Parathyroid adenoma (tissue), 2 donors: Measurements from ENCODE around the gene PNPLA1.
"Not testable (repeated sequence)": the region's sequence is repeated elsewhere in the genome, so short reads cannot be mapped to it uniquely, and the experiment has no call there.

Experiments used
- H2AFZ ChIP-seq: fragments of 300-600 bp; sonication (generic); one replicate; pipeline ENCODE4 v1.7.0; 2017; ENCODE audit warnings: antibody characterized with exemption, mild to moderate bottlenecking
- H3K27ac ChIP-seq: fragments of 300-600 bp; sonication (generic); one replicate; pipeline ENCODE4 v1.7.0; 2017
- H3K27me3 ChIP-seq: fragments of 300-600 bp; sonication (generic); one replicate; pipeline ENCODE4 v1.7.0; 2017; ENCODE audit warnings: low read length; ENCODE audit not compliant: control insufficient read depth, insufficient read depth
- H3K36me3 ChIP-seq: fragments of 300-600 bp; sonication (generic); one replicate; pipeline ENCODE4 v1.7.0; 2017; ENCODE audit warnings: low read length; ENCODE audit not compliant: control insufficient read depth, insufficient read depth
- H3K4me1 ChIP-seq: fragments of 300-600 bp; sonication (generic); one replicate; pipeline ENCODE4 v1.7.0; 2017; ENCODE audit warnings: control low read depth
- H3K4me2 ChIP-seq: fragments of 300-600 bp; sonication (generic); one replicate; pipeline ENCODE4 v1.7.0; 2017; ENCODE audit warnings: low read length
- H3K4me3 ChIP-seq: fragments of 300-600 bp; sonication (generic); one replicate; pipeline ENCODE4 v1.7.0; 2017; ENCODE audit warnings: low read depth, low read length
- H3K79me2 ChIP-seq: fragments of 300-600 bp; sonication (generic); one replicate; pipeline ENCODE4 v1.7.0; 2017; ENCODE audit warnings: control low read depth
- H3K9ac ChIP-seq: fragments of 300-600 bp; sonication (generic); one replicate; pipeline ENCODE4 v1.7.0; 2017; ENCODE audit warnings: mild to moderate bottlenecking
- H3K9me3 ChIP-seq: fragments of 300-600 bp; sonication (generic); one replicate; pipeline ENCODE4 v1.7.0; 2017; ENCODE audit warnings: low read length; ENCODE audit not compliant: control insufficient read depth
- TF ChIP-seq, protein P1 (sequence below): fragments of 300-600 bp; sonication (generic); IDR thresholded peaks from one replicate; pipeline ENCODE4 v1.7.0; 2017; ENCODE audit warnings: antibody characterized with exemption, mild to moderate bottlenecking
- donor health status: primary hyperparathyroidism.

Gene PNPLA1

DNA sequence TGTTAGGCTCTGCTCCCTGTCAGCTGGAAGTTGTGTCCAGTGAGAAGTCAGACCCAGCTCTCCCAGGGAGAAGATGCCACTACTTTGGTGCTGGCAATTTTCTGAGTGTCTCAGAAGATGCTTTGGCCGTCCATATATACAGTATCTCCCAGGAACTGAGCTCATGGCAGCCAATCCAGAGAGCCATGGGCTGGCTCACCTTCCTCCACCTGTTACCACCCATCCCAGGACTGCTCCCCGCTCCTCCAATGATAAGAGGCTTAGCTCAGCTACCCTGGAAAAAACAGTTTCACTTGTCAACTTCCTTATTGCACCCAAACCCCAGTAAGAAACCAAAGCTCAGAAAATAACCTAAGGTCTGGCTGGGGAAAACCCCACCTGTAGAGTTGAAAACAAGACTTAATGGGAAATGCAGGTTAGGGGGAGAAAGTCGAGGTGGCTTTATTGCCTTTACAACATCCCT lies 67.0 kb downstream of the PNPLA1 start, which contains the start of gene BNIP5:
Gene BNIP5, minus strand, starts transcription at position 110 of the 463 bp plus-strand sequence. CDS start 6,198 bp downstream, outside the sequence.
- Histone ChIP-seq H3K4me2 (no peak within 1 kb of the TSS), H3K27ac (no peak within 1 kb of the TSS), H3K9me3 (no peaks in the 10 kb centered on the region), H3K36me3 (no peaks in the 10 kb centered on the region), H3K9ac (no peak within 1 kb of the TSS), H3K4me1 (peaks cover 3% of the 10 kb centered on the region), H2AFZ (no peak within 1 kb of the TSS), H3K27me3 (no peaks in the 10 kb centered on the region), H3K79me2 (no peaks in the 10 kb centered on the region), H3K4me3 (no peak within 1 kb of the TSS)
- TF ChIP-seq, protein P1, sequence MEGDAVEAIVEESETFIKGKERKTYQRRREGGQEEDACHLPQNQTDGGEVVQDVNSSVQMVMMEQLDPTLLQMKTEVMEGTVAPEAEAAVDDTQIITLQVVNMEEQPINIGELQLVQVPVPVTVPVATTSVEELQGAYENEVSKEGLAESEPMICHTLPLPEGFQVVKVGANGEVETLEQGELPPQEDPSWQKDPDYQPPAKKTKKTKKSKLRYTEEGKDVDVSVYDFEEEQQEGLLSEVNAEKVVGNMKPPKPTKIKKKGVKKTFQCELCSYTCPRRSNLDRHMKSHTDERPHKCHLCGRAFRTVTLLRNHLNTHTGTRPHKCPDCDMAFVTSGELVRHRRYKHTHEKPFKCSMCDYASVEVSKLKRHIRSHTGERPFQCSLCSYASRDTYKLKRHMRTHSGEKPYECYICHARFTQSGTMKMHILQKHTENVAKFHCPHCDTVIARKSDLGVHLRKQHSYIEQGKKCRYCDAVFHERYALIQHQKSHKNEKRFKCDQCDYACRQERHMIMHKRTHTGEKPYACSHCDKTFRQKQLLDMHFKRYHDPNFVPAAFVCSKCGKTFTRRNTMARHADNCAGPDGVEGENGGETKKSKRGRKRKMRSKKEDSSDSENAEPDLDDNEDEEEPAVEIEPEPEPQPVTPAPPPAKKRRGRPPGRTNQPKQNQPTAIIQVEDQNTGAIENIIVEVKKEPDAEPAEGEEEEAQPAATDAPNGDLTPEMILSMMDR, result no peak

DNA sequence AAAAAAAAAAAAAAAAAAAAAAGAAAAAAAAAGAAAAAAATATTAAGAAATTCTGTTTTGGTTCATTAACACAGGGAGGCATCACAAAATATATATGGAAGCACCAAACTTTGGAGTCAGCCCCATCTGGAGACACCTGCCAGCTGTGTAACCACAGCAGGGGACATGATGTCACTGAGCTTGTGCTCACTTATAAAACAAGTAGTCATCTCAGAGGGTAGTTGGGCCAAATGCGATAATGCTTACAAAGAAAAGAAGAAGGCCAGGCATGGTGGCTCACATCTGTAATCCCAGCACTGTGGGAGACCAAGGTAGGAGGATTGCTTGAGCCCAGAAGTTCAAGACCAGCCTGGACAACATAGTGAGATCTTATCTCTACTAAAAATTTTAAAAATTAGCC lies 68.0 kb downstream of the PNPLA1 start:
- Histone ChIP-seq H3K9me3 (no peaks in the 10 kb centered on the region), H3K27ac (no peak overlapping the region), H3K4me3 (no peak overlapping the region), H3K79me2 (no peaks in the 10 kb centered on the region), H3K4me1 (peaks cover 3% of the 10 kb centered on the region), H3K27me3 (no peaks in the 10 kb centered on the region), H3K36me3 (no peaks in the 10 kb centered on the region), H2AFZ (no peak overlapping the region), H3K4me2 (no peak overlapping the region), H3K9ac (no peak overlapping the region)
- TF ChIP-seq, protein P1, result no peak

DNA sequence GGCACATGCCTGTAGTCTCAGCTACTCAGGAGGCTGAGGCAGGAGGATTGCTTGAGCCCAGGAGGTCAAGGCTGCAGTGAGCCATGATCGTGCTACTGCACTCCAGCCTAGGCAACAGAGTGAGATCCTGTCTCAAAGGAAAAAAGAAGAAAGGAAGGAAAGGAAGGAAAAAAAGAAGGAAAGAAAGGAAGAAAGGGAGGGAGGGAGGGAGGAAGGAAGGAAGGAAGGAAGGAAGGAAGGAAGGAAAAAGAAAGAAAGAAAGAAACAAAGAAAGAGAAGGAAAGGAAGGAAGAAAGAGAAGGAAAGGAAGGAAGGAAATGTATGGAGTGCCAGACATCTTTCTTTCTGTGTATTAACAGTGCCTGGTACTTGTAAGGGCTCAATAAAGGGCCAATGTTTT lies 68.4 kb downstream of the PNPLA1 start:
- H3K4me1 ChIP-seq, H3K9me3 ChIP-seq, H3K36me3 ChIP-seq, H3K79me2 ChIP-seq, H3K27me3 ChIP-seq, H3K9ac ChIP-seq, H2AFZ ChIP-seq, H3K4me2 ChIP-seq, H3K4me3 ChIP-seq, H3K27ac ChIP-seq: not testable (repeated sequence)

DNA sequence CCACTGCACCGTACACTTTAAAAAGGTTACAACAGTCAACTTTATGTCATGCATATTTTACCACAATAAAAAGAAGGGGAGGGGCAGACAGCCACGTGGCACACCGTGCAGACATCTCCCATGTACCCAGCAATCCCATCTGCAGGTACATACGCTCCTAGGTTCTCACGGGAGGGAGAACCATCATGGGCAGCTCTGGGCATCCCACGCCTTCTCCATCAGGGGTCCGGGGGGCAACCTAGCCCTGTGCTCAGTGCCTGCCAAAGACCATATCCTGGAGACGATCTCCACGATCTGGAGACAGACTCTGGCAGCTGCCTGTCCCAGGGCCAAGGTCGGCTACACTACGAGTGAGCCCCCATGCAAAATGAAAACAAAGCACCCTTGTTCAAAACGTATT lies 69.3 kb downstream of the PNPLA1 start:
- H3K4me1 ChIP-seq, result peaks cover 3% of the 10 kb centered on the region
- no peak overlapping the region for H3K4me3 ChIP-seq
- H3K27ac ChIP-seq, result no peak overlapping the region
- TF ChIP-seq, protein P1, result no peak
- H3K9me3 ChIP-seq, result no peaks in the 10 kb centered on the region
- no peaks in the 10 kb centered on the region for H3K27me3 ChIP-seq
- no peak overlapping the region for H3K4me2 ChIP-seq
- H2AFZ ChIP-seq, result no peak overlapping the region
- no peaks in the 10 kb centered on the region for H3K79me2 ChIP-seq
- no peak overlapping the region for H3K9ac ChIP-seq
- H3K36me3 ChIP-seq, result no peaks in the 10 kb centered on the region

DNA sequence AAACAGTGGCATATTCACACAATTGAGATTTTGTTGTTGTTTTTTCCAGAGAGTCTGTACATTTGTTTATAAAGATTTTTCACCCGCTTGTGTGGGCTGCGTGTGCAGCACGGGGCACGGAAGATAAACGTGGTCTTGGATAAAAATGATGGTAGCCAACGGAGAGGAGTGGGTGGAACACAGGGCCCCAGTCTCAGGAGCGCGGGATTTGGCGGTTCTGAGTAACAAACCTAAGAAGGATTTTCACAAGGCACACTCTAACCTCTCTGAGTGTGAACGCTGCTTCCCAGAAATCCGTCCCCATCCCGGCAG lies 70.4 kb downstream of the PNPLA1 start:
- H3K4me3 ChIP-seq, result no peak overlapping the region
- H3K4me2 ChIP-seq, result no peak overlapping the region
- H3K9ac ChIP-seq, result no peak overlapping the region
- no peaks in the 10 kb centered on the region for H3K27me3 ChIP-seq
- no peak overlapping the region for H3K27ac ChIP-seq
- H3K36me3 ChIP-seq, result no peaks in the 10 kb centered on the region
- TF ChIP-seq, protein P1, result no peak
- H3K4me1 ChIP-seq, result peaks cover 3% of the 10 kb centered on the region
- peak overlapping the region; percentile 88 for H2AFZ ChIP-seq
- H3K79me2 ChIP-seq, result no peaks in the 10 kb centered on the region
- no peaks in the 10 kb centered on the region for H3K9me3 ChIP-seq
